ENCODE results near the gene NXPH4.

The NXPH4 gene

GRCh38 chr12:57183939-57184725 lies 32.5 kb upstream of the NXPH4 start:
- DNase-seq: no peak

- DNase-seq: no peak
These were observed 31.2 kb upstream of the NXPH4 start for GRCh38 chr12:57185403-57185802.

GRCh38 chr12:57185906-57186508 lies 30.6 kb upstream of the NXPH4 start:
- no peak for DNase-seq

DNA sequence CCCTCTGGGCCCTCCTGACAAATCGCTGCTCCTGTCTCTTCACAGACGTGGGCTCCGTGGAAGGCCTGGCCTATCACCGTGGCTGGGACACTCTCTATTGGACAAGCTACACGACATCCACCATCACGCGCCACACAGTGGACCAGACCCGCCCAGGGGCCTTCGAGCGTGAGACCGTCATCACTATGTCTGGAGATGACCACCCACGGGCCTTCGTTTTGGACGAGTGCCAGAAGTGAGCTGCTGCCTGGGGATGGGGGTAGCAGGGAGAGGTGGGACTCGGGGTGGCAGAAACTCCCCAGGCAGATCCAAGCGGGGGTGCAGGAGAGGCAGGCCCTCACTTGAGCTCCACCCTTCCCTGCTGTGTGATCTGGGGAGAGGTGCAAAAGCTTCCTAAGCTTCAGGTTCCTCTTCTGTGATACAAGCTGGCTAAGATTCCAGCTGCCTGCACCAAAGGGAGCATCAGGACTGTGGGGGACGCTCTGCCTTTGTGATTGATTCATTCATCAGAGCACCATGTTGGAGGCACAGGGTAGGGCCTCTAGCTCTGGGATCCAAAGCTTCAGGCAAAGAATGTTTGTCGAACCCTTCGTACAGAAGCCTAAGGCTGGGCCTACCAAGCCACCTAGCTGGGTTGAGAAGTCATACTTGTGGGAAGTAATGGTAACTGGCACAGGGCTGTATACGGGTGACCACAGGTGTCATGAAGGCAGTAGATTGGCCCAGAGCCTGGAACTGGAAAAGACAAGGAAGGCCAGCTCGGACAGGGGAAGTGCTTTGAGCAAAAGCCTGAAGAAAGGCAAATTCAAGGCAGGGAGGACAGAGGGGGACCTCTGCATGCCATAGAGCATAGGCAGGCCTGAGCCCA lies 29.1 kb upstream of the NXPH4 start:
- no peak for DNase-seq

DNA sequence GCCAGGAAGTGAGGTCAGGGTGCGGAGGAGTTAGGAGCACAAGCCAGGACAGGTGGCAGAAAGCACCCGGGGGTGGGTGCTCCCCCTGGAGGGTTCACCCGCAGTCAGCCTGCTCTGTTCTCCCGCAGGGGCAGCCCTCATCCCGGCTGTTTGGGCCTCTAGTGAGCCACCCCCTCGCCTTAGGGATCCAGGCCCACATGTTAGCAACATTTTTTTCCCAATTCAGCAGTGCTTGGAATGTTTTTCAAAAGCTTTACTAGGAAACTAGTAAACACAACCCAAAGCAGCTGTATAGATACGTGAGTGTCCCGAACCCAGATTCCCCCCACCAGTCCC lies 28.5 kb upstream of the NXPH4 start:
- DNase-seq: no peak

DNA sequence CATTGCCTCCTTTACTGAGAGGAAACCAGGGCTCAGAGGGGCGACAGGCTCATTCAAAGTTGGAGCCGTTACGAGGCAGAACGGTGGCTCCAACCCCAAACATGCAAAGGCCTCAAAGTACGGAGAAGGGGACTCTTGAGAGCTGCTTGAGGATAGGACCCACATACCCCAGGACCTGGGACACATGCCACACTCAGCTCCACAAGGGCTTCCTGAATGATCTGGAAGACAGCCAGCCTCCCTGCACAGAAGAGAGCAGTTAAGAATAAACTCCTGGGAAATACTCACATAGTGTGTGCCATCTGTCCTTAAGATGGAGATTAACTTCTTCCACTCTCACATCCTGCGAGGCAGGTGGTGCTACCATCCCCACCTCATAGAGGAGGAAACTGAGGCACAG lies 26.6 kb upstream of the NXPH4 start:
- peak; percentile 75 for DNase-seq

- DNase-seq: no peak
These were observed 25.8 kb upstream of the NXPH4 start for GRCh38 chr12:57190821-57191220.

GRCh38 chr12:57191410-57191809 lies 25.2 kb upstream of the NXPH4 start:
- DNase-seq: no peak

DNA sequence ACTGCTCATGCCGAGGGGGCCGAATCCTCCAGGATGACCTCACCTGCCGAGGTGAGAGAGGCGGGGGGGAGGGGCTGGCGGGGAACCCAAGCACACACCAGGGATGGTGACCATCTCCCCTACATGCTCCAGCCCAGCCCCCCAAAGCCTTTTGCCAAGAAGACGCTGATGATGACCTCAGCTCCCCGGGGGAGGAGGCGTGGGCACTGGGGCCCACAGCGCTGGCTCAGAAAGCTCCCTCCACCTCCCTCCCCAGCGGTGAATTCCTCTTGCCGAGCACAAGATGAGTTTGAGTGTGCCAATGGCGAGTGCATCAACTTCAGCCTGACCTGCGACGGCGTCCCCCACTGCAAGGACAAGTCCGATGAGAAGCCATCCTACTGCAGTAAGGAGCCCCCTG lies 23.7 kb upstream of the NXPH4 start:
- DNase-seq: no peak

- DNase-seq: peak; percentile 17
These were observed 22.8 kb upstream of the NXPH4 start for GRCh38 chr12:57193706-57194245.

- DNase-seq: no peak
These were observed 22.3 kb upstream of the NXPH4 start for GRCh38 chr12:57194253-57194652.

GRCh38 chr12:57195186-57195585 lies 21.4 kb upstream of the NXPH4 start:
- no peak for DNase-seq

DNA sequence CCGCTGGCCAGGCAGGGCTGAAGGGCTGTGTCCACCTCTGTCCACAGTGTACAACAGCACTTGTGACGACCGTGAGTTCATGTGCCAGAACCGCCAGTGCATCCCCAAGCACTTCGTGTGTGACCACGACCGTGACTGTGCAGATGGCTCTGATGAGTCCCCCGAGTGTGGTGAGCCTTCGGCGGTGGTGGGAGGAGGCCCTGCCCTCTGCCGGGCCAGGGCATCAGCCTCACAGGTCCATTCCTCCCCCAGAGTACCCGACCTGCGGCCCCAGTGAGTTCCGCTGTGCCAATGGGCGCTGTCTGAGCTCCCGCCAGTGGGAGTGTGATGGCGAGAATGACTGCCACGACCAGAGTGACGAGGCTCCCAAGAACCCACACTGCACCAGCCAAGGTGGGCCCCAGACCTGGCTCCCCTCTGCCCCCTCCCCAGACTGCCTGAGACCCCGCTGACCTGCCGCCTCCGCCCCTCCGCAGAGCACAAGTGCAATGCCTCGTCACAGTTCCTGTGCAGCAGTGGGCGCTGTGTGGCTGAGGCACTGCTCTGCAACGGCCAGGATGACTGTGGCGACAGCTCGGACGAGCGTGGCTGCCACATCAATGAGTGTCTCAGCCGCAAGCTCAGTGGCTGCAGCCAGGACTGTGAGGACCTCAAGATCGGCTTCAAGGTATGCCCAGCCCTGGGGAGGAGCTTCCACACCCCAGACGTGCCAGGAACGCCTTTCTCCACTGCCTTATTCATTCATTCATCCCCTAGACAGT lies 20.8 kb upstream of the NXPH4 start:
- DNase-seq: no peak

GRCh38 chr12:57196439-57196838 lies 20.2 kb upstream of the NXPH4 start:
- DNase-seq: no peak

DNA sequence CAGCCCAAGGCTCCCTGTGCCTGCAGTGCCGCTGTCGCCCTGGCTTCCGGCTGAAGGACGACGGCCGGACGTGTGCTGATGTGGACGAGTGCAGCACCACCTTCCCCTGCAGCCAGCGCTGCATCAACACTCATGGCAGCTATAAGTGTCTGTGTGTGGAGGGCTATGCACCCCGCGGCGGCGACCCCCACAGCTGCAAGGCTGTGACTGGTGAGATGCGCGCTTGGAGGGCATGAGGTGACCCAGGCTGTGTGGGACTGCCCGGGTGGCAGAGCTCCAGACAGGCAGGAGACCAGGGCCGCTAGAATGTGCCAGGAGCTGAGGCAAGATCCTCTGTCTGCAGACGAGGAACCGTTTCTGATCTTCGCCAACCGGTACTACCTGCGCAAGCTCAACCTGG lies 19.6 kb upstream of the NXPH4 start:
- DNase-seq: no peak

GRCh38 chr12:57198329-57198728 lies 18.3 kb upstream of the NXPH4 start:
- no peak for DNase-seq

DNA sequence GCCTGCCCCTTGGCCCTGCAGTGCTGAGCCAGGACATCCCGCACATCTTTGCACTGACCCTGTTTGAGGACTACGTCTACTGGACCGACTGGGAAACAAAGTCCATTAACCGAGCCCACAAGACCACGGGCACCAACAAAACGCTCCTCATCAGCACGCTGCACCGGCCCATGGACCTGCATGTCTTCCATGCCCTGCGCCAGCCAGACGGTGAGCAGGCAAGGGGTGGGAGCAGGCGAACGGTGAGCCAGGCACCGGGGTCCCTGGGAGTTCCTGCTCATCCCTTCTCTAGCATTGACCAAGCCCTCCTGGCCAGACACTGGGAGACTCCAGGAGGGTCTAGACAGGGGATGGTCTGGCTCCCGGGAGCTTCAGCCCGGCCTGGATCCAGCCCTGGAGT lies 17.4 kb upstream of the NXPH4 start:
- DNase-seq: no peak

DNA sequence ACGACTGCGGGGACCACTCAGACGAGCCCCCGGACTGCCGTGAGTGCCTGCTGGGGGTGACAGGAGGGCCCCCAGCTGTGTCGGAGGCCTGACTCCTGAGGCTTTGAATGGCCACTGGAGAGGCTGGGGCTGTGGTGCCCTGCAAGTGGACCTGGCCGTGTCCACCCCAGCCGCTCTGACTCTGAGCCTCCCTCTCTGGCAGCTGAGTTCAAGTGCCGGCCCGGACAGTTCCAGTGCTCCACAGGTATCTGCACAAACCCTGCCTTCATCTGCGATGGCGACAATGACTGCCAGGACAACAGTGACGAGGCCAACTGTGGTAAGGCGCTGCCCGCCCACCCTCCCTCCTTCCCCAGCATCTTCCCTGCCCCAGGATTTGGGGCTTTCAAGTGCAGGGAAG lies 16.1 kb upstream of the NXPH4 start:
- no peak for DNase-seq

DNA sequence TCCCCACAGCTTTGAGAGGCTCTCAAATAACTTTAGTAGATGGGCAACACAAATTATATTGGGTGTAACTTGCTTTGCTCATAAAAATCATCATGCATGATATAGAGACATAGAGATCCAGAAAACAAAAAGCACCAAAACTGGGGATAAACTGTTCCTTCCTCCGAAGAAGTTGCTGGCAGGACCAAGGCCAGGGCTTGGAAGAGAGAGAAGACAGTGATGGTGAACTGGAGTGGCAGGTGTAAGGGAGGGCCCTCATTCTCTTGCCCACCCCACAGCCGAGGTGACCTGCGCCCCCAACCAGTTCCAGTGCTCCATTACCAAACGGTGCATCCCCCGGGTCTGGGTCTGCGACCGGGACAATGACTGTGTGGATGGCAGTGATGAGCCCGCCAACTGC lies 15.4 kb upstream of the NXPH4 start:
- DNase-seq: no peak

GRCh38 chr12:57201631-57202030 lies 15.0 kb upstream of the NXPH4 start:
- no peak for DNase-seq

DNA sequence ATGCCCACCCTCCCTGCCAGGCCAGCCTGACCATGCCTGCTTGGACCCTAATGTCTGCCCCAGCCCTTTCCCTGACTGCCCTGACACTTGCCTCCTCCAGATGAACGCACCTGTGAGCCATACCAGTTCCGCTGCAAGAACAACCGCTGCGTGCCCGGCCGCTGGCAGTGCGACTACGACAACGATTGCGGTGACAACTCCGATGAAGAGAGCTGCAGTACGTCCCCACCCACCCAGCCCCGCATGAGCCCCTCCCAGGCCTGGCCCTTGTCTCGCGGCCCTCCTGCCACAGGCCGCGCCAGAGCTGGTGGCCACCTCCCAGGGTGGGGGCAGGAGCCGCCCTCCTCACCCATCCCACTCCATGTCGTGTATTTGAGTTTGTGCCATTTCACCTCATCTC lies 14.3 kb upstream of the NXPH4 start:
- no peak for DNase-seq

DNA sequence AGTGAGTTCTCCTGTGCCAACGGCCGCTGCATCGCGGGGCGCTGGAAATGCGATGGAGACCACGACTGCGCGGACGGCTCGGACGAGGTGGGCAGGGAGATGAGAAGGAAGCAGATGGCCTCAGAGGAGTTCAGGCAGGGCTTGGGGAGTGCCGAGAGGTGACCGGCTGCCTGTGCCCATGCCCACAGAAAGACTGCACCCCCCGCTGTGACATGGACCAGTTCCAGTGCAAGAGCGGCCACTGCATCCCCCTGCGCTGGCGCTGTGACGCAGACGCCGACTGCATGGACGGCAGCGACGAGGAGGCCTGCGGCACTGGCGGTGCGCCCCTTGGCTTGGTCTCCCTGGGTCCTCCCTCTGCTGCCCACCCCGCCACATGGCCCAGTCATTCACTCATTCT lies 13.4 kb upstream of the NXPH4 start:
- DNase-seq: no peak

DNA sequence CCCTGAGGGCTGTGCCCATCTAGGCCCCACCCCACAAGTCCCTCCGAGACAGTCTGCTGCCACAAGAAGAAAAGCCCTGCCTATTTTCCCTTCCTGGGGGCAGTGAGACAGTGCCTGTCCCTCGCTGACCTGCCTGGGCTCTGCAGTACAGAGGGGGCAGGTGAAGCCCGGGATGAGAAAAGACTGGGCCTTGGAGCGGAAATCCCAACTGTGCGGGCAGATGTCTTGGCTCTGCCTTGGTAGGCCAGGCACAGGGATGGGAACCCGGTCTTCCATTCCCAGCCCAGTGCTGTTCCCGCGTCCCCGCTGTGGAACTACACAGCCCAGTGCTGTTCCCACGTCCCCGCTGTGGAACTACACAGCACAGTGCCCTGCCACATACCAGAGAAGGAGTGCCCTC lies 12.8 kb upstream of the NXPH4 start:
- no peak for DNase-seq

Data from NCI-H2171 (cell line).